ENCODE measurements around the gene ZNF865. TPM values are rescaled to one million over a fixed set of nuclear protein-coding genes. Genes with fewer than 3 reads are reported as not detected.

ZNF865 gene
- 0.43 and 0.55 TPM in 2 replicates for total RNA-seq

GRCh38 chr19:55605637-55606470, at the start of gene ZNF865:
Gene ZNF865, plus strand, starts transcription at chr19:55605647. Its CDS starts 7,972 bp downstream, at chr19:55613619.

GRCh38 chr19:55580628-55581144, 24.8 kb upstream of the ZNF865 start, which contains the start of gene ZNF579:
Gene ZNF579, minus strand, starts transcription at chr19:55580848. Its CDS starts 1,209 bp downstream, at chr19:55579639.

GRCh38 chr19:55599468-55599841, 6.0 kb upstream of the ZNF865 start, which contains the start of gene FIZ1:
Gene FIZ1, minus strand, starts transcription at chr19:55599517. Its CDS starts 1,652 bp downstream, at chr19:55597865.

DNA sequence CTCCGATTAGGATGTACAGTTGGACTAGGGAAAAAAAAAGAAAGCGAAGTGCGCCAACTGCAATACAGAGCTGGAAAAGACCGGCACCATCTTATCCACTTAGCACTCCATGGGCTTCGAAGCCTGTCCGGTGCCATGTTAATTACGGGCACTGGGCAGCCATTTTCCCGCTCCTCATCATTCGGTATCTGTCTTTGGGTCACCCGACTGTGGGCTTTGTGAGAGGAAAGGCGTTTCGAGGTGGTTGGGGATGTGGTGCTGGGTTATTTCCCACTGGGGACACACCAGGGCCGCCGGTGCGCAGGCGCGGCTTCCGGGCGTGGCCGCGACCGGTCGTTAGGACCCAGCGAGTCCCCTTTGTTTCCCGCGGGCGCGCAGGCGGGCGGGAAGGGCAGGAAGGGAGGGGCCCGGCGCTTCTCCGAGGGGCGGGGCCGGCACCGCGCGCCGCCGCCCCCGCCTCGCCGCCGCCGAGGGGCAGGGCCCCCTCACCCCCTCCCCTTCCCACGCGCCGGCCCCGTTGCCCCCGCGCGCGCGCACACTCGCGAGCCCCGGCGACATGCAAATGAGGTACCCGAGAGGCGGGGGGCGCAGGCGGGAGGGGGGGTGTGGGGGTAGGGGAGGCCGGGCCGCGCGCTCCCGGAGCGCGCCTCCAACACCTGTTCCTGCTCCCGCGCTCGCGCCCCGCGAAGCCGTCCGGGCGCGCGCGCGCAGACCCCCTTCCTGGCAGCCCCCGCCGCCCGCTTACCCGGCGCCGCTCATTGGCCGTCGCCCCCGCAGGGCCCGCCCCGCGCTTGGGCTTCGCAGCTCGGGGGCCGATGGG, 5.4 kb upstream of the ZNF865 start, which contains the start of gene ZNF524:
TSS of gene ZNF524 (plus strand) at position 447 of the 820 bp plus-strand sequence. CDS start 1,825 bp downstream, outside the sequence.

DNA sequence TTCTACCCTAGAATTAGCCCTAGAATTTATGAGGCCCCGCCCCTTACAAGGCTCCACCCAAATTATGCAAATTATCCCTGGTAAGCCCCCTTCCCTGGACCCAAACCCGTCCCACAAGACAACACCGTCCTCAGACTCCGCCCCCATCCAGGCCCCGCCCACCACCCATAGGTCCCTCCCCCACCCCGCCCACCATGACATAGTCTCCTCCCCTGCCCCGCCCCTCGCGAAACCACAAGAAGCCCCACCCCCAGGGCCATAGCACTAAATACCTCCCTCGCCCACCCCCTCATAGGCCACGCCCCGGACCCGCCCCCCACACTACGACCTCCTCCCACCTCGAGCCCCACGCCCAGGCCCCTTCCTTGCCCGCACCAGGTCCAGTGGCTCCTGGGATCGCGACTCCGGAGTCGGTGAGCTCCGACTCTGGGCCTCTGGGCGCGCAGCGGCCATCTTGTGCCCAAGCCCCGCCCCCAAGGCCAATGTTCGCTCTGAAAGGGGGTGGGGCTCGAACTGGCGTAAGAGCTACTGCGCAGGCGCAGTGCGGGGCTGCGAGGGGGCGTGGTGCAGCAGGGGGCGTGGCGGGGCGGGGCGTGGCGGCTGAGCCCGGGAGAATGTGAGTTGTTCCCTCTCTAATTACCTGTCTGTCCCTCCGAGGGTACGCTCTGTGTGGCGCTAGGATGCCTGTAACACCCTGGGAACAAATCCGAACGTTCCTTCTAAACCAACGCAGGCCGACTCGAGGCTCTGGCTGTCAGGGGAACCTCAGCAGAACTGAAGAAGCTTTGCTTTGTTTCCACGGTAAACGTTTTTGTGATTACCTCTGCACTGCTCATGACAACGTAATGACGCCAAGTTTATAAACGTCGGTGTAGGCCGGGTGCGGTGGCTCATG, 18.9 kb downstream of the ZNF865 start, which contains the start of gene ZNF784:
TSS of gene ZNF784 (minus strand) at position 458 of the 895 bp plus-strand sequence. CDS start at position 453, 5 bp downstream.

GRCh38 chr19:55640577-55641425, 35.4 kb downstream of the ZNF865 start, which contains the start of gene ZNF580:
Gene ZNF580, plus strand, starts transcription at chr19:55641002. Its CDS starts 1,507 bp downstream, at chr19:55642509.

DNA sequence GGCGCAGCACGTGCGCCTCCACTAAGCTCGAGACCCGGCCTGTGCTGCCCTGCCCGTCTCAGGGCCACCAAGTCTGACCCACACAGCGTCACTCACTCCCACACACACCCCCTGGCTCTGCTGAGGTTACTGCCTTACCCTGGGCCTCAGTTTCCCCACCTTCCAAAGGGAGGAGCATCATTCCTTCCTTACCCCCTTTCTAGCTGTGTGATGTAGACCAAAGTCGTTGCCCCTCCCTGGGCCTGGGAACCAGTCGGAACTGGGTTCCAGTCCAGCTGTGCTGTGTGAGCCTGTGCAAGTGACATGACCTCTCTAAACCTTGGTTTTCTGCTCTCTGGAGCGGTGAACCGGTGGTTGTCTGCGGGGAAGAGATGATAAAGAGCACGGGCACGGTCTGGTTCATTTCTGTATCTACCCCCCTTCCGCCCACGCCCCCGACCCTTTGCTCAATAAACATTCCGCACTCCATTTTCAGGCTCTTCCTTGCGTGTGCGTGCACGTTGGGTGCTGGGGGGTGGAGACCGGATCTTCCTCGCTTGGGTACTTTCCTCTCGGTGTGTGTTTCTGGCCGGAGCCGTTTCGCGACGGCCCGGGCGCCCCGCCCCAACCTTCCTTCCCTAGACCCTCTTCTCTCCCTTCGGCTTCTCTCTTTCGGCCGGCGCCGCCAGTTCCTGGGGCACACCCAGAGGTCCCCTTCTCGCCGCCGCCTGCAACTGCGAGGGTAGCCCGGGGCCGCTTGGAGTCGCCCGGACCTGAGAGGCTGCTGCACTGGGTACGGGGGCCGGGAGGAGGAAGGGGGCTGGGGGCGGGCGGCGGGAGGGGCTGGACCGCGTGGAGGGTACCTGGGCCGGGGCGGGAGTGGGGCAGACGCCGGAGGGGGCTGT, 37.8 kb downstream of the ZNF865 start, which contains the start of gene ZNF581:
TSS of gene ZNF581 (plus strand) at position 647 of the 884 bp plus-strand sequence. CDS start 923 bp downstream, outside the sequence.

DNA sequence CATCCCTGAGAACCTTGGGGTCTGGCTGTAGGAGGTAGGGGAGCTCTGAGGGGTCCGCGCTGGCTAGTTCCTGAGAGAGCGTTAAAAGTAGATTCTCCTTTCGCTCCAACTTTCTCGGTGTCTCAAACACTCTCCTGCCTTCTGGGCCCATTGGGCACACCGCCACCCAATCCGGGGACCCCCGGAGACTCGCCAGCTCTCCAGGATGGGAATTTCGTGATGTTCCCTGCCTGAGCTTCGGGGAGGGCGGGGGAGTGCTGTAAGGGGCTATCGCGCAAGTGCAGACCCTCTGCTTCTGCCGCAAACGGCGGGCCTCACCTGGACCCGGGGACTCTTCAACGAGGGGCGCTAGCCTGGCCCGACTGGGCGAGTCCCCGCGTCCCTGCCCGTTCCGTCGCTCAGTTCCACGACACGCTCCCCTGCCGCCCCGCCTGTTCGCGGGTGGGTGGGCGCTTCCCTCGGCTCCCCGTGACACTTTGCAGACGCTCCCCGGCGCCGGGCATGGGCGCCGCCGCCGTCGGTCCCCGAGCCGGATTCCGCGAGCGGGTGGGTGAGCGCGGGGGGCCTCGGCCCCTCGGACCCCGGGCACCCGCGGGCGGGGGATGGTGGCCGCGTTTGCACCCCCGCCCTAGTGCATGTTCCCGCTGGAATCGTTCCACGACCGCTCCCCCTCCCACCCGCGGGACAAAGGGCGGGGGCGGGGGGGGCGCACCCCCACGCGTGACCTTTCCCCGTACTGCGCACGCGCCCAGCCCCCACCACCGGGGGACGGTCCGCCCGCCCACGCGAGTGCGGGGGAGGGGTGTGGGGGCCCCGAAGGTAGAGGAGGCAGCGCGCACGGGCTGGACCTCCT, 42.5 kb downstream of the ZNF865 start, which contains the start of gene CCDC106:
TSS of gene CCDC106 (plus strand) at position 481 of the 853 bp plus-strand sequence. CDS start 835 bp downstream, outside the sequence.

DNA sequence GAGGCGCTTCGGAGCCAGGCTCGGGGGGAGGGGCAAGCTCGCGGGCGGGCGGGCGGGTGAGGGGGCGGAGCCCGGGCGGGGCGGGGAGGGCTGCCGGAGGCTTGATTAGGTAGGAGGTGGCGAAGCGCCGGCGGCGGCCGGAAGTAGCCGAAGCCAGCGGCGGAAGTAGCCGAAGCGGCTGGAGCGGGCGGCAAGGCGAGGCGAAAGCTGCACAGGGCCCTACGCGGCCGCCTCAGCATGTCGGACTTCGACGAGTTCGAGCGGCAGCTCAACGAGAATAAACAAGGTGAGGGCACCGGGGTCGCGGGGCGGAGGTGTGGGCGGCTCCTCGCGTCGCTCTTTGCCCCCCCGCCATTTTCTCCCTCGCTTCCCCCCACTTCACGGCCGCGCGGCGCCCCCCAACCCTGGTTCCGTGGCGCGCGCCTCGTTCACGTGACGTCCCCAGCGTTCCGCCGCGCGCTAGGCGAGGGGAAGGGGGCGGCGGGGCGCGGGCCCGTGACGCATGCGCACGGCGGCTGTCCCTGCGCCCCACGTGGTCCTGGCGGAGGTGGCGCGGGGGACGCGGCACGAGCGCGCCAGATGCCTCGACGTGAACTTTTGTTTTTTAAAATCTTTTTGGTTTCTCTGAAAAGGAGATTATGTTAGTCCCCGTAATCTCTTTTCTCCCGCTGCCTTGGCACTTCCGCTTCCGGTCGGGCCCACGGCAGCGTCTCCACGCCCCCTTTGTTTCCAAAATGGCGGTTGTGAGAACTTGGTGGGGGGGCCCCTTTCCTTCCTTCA, 49.6 kb downstream of the ZNF865 start, which contains the start of gene U2AF2:
TSS of gene U2AF2 (plus strand) at position 168 of the 780 bp plus-strand sequence. CDS start at position 238, 70 bp downstream.

Other genes starting within 250 kb of the ZNF865 start
- gene GARIN5B, start 242.4 kb upstream of the ZNF865 start, total RNA-seq, result not detected in 2 replicates
- 5.4 and 8.0 TPM in 2 replicates for gene IL11, start 235.2 kb upstream of the ZNF865 start, total RNA-seq
- 0.28 TPM in 1 of 2 replicates, not detected in the other for gene TMEM190, start 228.8 kb upstream of the ZNF865 start, total RNA-seq
- gene TMEM238, start 221.4 kb upstream of the ZNF865 start, total RNA-seq, result 0.14 and 0.18 TPM in 2 replicates
- gene RPL28, start 219.7 kb upstream of the ZNF865 start, total RNA-seq, result 239 and 254 TPM in 2 replicates
- gene UBE2S, start 197.9 kb upstream of the ZNF865 start, total RNA-seq, result 26.6 and 57.3 TPM in 2 replicates
- not detected in 2 replicates for gene SHISA7, start 162.3 kb upstream of the ZNF865 start, total RNA-seq
- gene ISOC2, start 144.0 kb upstream of the ZNF865 start, total RNA-seq, result 44.5 and 55.9 TPM in 2 replicates
- gene C19orf85, start 140.9 kb upstream of the ZNF865 start, total RNA-seq, result not detected in 2 replicates
- gene ZNF628, start 129.0 kb upstream of the ZNF865 start, total RNA-seq, result 0.57 and 1.3 TPM in 2 replicates
- 14.9 and 20.9 TPM in 2 replicates for gene NAT14, start 120.5 kb upstream of the ZNF865 start, total RNA-seq
- gene SSC5D, start 117.2 kb upstream of the ZNF865 start, total RNA-seq, result 5.4 and 18.1 TPM in 2 replicates
- gene SBK2, start 68.5 kb upstream of the ZNF865 start, total RNA-seq, result not detected in 2 replicates
- 0.09 TPM in 1 of 2 replicates, not detected in the other for gene SBK3, start 60.1 kb upstream of the ZNF865 start, total RNA-seq
- gene ZNF579, start 24.8 kb upstream of the ZNF865 start, total RNA-seq, result 2.1 and 2.8 TPM in 2 replicates
- gene FIZ1, start 6.1 kb upstream of the ZNF865 start, total RNA-seq, result 1.6 and 2.7 TPM in 2 replicates
- 9.1 and 9.5 TPM in 2 replicates for gene ZNF524, start 5.4 kb upstream of the ZNF865 start, total RNA-seq
- gene ZNF784, start 18.9 kb downstream of the ZNF865 start, total RNA-seq, result 3.8 and 4.0 TPM in 2 replicates
- 4.4 and 5.4 TPM in 2 replicates for gene ZNF580, start 35.4 kb downstream of the ZNF865 start, total RNA-seq
- 23.9 and 25.7 TPM in 2 replicates for gene ZNF581, start 38.0 kb downstream of the ZNF865 start, total RNA-seq
- 5.3 and 6.2 TPM in 2 replicates for gene CCDC106, start 42.6 kb downstream of the ZNF865 start, total RNA-seq
- 76.8 and 86.0 TPM in 2 replicates for gene U2AF2, start 49.4 kb downstream of the ZNF865 start, total RNA-seq
- gene EPN1, start 69.6 kb downstream of the ZNF865 start, total RNA-seq, result 27.3 and 35.7 TPM in 2 replicates
- gene NLRP9, start 132.8 kb downstream of the ZNF865 start, total RNA-seq, result not detected in 2 replicates
- not detected in 2 replicates for gene RFPL4A, start 153.4 kb downstream of the ZNF865 start, total RNA-seq
- not detected in 2 replicates for gene RFPL4AL1, start 163.5 kb downstream of the ZNF865 start, total RNA-seq
- not detected in 2 replicates for gene NLRP11, start 226.4 kb downstream of the ZNF865 start, total RNA-seq
- not detected in 2 replicates for gene NLRP4, start 230.9 kb downstream of the ZNF865 start, total RNA-seq